ENCODE data around the gene ASB12.

ASB12 gene

GRCh38 chrX:64186974-64187761, 43.2 kb downstream of the ASB12 start:
- DNase-seq (ENCODE audit: extremely low read depth in 1 of 2, low read depth in 1 of 2) = no peak

- DNase-seq (ENCODE audit: extremely low read depth in 1 of 2, low read depth in 1 of 2) = no peak
Observed at GRCh38 chrX:64184396-64184795, 46.0 kb downstream of the ASB12 start.

- no peak for DNase-seq (ENCODE audit: extremely low read depth in 1 of 2, low read depth in 1 of 2)
Observed at GRCh38 chrX:64182208-64182607, 48.2 kb downstream of the ASB12 start.

- no peak for DNase-seq (ENCODE audit: extremely low read depth in 1 of 2, low read depth in 1 of 2)
Observed at GRCh38 chrX:64176876-64177275, 53.5 kb downstream of the ASB12 start.

All from stimulated activated CD8-positive, alpha-beta memory T cell treated with anti-CD3 and anti-CD28 coated beads, Interleukin-7, amount 100 ng/mL, for 48 hours (primary cell).